NOMO-1 (cell line): ENCODE measurements around the gene PKIG.
A peak's percentile ranks its signal among the peaks of the same experiment; 100 is the strongest.

Experiments used
- DNase-seq, 2 experiments: peaks; one replicate each; lab custom pipeline; 2025; ENCODE audit not compliant: unreplicated experiment in 2 of 2; lab: John Stamatoyannopoulos, UW

The PKIG gene

DNA sequence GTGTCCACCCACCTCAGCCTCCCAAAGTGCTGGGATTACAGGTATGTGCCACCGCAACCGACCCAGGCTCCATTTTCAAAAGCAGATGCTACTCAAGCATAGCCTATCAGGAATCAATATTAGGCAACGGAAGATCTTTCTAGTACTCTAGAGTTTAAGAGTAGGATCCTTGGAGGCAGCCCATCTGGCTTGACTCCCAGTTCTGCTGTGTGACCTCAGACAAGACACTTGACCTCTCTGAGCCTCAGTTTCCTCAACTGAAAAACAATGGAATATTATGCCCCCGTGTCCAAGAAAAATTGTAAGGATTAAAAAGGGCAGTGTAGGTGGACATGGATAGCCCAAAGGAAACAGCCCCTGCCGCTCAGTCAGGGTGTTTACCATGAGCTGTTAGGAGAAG is 54.7 kb downstream of the PKIG start:
- DNase-seq, result no peak

DNA sequence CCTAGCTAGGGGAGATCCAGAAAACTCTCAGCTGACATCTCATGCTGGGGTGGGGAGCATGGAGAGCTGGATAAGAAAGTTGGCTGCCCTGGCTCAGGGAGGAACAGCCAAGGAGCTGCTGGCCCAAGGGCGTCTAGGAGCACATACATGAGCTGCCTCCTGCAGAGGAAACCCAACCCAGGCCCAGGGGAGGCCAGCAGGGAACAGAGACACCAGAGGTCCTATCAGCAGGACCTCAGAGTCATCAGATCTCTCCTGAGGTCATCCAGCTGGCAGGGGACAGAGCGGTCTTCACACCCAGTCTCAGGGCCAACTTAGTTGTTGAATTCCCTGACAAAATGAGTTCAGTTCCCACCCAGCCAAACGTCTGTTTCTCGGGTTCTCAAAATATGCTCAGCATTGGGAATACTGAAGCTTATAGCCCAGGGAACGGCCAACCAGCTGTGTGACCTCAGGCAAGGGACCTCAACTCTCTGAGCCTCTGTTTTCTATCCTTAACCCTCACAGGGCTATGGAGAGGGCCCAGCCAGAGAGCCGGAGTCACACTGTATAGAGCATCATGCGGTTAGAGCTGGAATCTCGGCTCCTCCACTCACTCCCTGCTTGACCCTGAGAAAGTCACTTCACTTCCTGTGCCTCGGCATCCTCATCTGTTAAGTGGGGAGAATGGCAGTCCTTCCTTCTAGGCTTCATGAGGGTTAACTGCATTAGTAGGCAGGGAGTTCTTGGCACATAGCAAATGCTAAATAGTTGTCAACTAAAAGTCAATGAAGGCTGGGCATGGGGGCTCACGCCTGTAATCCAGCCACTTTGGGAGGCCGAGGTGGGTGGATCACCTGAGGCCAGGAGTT is 55.4 kb downstream of the PKIG start:
- no peak for DNase-seq

DNA sequence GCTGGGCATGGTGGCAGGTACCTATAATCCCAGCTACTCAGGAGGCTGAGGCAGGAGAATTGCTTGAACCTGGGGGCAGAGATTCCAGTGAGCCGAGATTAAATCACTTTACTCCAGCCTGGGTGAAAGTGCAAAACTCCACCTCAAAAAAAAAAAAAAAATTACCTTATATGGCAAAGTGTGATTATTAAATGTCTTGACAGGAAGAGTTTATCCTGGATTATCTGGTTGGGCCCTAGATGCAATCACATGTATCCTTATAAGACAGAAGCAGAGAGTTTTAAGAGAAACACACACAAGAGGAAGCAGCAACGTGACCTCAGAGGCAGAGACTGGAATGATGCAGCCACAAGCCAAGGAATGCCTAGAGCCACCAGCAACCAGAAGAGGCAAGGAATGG is 58.1 kb downstream of the PKIG start:
- DNase-seq, result no peak

DNA sequence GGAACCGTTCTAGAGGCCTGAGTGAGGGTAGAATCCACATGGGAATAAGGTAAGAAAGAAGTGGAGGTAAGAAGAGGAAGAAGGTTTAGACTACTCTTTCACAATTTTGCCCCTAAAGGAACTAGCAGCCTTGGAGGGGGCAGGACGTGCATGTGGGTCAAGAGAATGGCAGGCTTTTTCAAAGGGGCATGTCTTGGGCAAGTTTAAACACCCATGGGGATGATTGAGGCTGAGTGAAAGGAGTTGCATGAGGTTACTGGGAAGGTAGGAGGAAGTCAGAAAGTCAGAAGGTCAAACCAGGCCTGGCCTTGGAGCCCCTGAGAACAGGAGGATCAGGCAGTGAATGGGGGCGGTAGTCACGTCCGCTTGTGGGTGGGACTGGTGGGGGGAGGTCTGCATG is 58.9 kb downstream of the PKIG start:
- peak; percentile 37 to 48 for DNase-seq

DNA sequence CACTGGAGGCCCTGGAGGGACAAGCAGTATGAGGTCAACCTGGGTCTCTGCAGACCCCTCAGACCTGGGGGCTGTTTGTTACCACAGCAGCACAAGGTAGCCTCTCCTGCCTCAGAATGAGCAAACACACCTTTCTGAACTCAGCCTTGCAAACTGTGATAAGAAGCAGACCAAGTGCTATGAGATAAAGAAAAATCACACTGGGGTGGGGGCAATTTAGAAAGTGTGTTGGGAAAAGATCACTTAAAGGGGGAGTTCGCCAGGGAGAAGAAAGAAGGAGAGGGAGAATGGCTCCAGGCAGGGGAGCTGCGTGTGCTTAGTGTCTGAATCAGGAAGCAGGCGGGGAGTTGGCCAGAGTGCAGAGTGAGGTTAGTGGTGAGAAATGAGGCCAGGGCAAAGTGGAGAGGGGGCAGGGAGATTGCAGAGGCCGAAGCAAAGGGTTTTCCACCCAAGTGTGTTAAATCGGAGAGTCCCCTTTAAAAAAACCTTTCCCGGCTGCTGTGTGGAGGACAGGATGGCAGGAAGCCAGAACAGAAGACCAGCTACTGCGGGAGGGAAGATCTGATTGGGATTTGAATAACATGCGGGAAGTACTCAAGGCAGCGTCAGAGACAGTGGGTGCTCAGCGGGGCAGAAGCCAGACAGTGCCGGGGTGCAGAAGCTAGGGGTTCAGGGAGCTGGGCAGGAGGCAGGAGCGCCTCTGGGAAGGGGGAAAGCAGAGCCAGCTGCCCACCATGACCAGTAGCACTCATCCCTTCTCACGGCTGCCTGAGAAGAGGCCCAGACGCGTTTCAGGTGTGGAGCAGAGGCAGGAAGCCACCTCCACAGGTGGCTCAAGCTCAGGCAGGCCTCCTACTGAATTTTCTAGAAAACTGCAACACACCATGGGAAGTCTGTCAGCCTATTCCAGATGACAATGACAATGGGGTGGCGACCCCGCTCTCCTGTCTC is 60.1 kb downstream of the PKIG start:
- peak; percentile 60 to 74 for DNase-seq

DNA sequence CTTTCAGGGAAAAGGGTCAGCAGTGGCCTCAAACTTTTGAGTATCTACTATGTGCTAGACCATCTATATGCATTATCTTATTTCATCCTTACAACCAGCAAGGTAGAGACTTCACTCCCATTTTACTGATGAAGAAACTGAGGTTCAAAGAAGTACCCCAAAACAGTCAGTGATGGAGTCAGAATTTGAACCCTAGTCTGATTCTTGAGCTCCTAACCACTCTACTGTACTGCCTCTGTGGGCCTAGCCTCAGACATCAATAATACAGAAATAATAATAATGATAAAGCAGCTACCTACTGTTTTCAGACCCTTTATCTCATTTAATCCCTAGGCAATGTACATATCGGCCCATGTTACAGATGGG is 60.8 kb downstream of the PKIG start:
- DNase-seq, result no peak

DNA sequence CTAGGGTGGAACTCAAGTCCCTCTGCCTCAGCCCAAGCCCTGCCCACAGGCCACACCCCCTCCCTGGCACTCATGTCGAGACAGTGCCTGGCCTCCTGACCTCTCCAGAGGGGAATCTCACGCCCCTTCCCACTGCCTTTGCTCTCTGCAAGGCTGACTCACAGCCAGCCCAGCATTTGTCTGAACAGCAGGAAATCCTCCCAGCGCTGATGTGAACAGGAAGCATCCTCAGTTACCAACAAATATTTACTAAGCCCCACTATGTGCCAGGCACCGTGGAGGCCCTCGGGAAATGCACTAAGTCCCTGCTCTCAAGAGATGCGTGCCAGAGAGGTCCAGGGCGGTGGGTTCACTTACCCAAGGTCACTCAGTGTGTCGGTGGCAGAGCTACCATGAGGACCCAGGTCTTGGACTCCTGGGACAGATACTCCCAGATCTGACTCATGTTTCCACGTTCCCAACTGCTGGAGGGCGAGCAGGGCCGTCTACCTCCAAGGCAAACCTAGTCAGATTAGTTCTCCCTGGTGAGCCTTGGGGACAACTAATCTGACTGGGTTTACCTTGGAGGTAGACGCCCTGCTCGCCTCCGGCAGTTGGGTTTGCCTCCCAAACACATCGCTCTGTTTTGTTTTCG is 61.3 kb downstream of the PKIG start:
- peak in 1 of 2 experiments; percentile 3 for DNase-seq

DNA sequence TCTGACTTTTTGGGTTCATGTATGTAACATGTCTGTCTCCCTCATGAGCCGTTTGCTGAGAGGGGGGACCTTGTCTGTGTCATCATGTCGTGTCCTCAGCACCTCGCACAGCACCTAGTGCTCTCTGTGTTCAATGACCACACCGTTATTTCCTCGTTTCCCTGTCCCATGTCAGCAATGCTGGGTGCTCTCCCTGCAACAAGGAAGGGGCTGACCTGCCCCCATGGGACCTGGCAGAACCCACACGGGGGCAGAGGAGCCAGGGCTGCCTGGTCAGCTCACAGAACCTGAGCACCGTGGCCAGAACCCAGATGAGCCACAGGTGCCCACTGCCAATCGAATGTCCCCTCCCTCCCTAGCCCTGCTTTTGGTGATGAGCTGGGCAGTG is 61.8 kb downstream of the PKIG start:
- no peak for DNase-seq

DNA sequence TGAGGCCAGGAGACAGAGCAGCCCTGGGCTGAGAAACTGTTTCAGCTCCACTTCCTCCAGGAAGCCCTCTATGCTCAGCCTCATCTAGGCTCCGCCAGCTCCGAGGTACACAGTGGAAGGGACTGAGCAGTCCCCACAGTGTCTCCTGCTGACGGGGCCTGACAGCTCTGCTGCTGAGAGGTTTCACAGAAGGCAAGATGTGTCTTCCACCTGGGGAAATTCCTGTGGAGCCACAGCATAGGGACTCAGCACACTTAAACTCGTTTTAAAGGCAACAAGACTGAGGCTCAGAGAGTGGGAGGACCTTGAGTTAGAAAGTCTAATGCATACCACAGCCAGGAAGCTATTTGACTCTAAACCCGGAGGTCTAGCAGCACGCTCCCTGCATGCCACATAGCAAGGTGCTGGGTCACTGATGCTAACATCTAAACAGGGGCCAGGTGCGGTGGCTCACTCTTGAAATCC is 62.3 kb downstream of the PKIG start:
- DNase-seq, result peak in 1 of 2 experiments; percentile 9

DNA sequence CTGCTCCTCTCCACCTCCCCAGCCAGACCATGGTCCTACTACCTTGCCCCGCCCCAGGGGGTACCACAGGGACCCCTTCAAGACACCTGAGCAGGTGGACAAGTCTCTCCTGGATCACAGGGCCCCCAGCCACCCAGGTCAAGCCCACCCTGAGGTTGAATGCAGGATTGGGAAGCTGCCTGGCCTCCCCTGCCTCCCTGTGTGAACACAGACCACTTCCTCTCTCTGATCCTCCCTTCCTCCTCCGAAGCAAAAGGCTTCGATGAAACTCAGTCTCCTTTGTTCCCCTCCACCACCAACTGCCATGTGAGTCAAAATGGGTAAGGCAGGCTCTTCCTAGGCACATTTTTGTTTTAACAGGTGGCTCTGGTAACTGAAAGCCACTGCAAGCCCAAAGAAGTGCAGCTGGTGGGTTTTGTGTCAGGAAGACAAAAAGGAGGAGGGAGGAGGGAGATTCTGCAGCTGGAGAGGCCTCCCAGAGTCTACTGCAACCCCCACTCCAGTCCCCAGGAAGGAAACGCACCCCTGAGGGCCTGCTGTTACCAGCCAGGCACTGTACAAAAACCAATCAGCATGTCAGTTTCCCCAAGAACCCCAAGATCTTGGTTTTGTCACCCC is 63.8 kb downstream of the PKIG start:
- peak; percentile 85 to 92 for DNase-seq

DNA sequence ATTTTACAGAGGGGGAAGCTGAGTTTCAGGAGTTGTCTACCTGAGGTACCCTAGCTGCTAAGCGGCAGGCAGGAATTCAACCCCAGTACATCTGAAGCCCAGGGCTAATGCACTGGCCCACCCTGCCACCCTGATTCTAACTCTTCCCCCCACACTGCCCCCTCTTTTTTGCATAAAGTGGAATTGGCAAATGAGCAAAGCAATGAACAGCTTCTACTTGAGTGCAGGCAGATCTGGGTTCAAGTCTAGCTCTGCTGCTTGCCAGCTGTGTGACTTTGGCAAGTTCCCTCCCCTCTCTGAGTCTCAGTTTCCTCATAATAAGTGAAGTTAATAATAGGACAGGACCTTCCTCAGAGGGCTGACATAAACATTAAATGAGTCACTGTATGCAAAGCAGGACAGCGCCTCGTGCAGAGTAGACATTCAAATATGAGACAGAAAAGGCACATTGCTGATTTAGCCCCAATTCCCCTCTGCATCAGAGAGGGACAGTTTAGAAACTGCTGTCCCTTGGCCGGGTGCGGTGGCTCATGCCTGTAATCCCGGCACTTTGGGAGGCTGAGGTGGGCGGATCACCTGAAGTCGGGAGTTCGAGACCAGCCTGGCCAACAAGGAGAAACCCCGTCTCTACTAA is 64.4 kb downstream of the PKIG start:
- peak; percentile 74 to 90 for DNase-seq

DNA sequence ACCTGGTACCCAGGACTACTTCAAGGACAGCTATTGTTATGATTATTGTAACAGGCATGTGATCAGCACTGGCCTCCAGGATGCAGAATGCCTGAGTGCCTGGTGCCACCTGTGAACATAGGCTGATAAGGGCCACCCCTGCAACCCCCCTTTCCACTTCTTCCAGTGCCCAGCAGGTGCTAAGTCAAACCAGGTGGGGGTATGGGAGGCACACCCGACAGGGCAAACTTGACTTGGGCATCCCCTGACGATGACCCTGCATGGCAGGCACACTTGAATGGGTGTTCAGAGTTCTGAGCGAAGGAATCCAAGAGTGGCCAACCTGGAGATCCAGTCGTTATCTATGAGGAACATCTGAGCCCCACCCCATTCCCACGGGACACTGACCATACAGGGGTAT is 65.7 kb downstream of the PKIG start:
- DNase-seq, result no peak

DNA sequence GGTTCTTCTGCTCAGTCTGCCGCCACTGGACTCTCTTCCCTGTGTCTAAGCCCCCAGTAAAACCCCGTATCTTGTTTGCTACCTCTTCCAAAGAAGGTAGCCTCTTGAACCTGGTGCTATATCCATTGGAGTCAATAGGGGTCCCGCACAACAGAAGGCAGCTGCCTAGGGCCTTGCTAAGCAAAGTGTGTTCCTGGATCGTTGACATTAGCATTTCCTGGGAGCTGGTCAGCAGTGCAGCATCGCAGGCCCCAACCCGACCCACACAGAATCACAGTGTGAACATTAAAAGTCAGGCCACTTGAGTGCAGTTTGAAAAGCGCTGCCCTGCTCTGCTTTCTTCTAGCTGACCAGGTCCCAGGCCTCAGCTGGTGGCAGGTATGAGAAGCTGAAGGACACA is 66.2 kb downstream of the PKIG start:
- no peak for DNase-seq

DNA sequence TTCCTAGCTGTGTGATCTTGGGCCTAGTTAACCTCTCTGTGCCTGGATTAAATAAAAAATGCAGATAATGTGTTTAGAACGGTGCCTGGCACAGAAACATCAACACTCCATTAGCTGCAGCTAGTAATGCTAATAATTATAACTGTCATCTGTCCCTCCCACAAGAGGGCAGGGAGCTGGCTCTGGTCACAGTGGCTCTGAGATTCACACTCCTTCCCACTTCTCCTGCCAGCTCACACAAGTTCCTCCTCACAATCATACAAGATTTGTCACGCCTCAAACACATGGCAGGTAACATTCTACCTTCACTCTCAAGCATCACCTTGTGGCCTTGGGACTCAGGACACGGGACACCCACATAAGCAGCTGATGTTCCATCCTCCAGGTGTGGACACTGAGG is 66.7 kb downstream of the PKIG start:
- no peak for DNase-seq

DNA sequence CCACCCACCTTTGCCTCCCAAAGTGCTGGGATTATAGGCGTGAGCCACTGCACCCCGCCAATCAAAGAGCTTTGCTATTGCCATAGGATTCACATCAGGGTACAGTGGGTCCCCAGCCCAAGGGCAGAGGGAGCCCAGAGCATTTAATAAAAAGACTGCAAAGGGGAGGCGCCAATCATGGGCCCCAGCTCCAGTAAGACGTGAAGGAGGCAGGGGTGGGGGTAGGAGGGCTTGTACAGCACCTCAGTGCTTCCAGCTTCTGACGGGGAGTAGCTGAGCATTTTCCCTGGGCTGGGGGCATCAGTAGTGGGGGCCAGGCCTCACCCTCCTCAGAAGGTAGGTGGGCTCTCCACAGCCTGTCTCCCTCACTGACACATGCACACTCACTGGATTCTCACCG is 67.6 kb downstream of the PKIG start:
- DNase-seq, result no peak

DNA sequence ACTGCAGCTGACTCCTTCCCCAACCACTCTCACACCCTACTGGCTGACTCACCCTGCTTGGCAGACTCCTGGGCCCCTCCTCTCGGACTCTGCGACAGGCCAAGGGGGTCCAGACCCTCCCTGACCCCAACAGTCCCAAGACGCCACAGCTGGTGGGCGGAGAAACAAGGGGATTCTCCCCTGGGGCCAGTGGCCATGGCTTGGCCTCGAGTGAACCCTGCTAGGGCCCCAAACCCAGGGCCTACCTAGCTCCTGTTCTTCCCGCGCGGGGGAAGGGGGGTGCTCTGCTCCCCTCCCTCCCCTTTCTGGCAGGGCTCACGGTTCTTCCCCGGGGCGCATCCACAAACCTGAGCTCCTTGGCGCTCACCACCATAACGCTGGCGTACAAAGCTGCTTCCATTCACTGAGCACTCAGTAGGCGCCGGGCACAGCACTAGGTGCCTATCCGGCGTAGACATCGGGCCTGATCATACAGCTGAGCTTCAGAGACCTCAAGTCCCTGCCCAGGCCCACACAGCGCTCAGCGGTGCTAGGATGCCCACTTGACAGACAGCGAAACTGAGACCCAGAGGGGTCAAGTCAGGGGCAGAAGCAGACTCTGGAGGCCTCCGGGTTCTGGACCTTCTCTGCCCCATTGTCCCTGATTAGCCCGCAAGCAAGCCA is 68.5 kb downstream of the PKIG start:
- DNase-seq, result no peak

DNA sequence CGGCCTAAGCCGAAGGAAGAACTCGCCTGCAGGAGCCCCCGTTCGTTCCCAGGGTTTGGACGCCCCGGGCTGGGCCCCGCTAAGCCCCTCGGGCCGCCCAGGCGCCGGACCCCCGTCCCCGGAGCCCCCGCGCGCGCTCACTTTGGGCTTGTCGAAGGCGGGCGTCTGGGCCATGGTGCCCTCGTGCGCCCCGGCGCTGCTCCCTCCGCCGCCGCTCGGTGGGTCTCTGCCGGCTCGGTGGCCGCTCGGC is 69.0 kb downstream of the PKIG start:
- no peak for DNase-seq

DNA sequence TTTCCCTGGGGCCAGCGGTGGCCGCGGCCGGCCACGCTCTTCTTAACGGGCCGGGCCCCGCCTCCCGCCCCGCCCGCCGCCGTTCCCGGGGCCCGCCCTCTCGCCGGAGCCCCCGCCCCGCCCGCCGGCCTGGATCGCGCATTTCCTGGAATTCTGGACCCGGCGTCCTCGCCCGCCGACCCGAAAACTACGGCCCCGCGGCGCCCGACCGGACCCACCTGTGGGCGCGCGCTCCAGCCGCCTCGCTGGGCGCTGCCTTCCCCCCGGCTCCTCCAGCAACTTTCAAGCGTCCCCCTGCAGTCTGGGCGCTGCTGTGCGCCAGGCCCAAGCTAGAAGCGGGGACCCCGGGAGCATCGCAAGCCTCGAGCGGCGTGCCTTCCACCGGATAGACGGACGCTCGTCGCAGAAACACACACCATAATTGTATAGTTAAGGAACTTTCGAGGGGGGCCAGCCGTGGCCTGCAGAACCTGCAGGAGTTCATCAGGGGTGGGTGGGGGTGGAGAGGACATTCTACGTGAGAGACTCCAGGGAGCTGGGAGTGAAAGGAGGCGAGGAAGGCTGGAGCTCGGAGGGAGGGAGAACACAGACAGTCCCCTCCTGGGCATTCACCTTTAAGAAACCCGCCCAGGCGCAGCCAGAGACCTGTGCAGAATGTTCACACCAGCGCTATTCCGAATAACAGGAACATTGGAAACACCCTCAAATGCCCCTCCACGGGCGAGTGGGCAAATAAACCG is 69.5 kb downstream of the PKIG start, which contains the start of gene ADA:
TSS of gene ADA (minus strand) at position 16 of the 740 bp plus-strand sequence. CDS start 92 bp downstream, outside the sequence.
- DNase-seq, result peak; percentile 20 to 58

DNA sequence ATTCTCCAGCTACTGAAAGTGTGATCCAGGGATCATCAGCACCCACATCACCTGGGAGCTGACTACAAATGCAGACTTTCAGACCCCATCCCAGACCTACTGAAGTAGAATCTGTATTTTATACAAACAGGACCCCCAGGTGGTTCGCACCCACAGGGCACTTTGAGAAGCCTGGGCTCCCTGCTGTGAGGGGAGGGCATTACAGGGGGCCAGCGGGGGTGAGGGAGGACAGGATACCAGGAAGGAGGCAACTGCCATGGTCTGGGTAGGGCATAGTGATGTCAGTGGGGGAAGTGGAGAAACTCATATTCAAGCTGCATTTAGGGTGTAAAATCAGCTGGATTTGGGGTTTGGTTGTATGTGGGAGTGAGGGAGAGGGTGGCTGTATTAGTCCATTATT is 71.2 kb downstream of the PKIG start:
- DNase-seq, result no peak
